Measurements from ENCODE around the gene OR2G6.
"Not testable (repeated sequence)": the region's sequence is repeated elsewhere in the genome, so short reads cannot be mapped to it uniquely, and the experiment has no call there.

Gene OR2G6

DNA sequence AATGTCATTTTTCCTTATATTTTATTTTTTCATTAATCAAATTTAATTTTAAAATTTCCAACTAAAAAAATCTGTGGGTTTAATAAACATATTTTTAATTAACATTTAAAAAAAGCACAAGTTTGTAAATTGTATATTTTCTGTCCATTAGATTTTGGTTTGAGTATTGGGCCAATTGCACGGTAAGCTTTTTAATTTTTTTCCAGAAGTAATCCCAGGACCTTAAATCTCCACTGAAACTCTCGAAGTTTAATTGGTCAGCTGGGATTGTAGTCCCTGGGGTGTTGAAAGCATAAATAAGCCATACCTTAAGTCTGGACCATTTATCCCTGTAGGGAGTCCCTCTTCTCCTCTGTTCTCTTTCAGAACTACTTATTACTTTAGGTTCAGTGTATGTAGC lies at the start of gene OR2G6:
Gene OR2G6, plus strand, starts transcription at position 301 of the 400 bp plus-strand sequence. CDS start 13,574 bp downstream, outside the sequence.
- DNase-seq = not testable (repeated sequence)

DNA sequence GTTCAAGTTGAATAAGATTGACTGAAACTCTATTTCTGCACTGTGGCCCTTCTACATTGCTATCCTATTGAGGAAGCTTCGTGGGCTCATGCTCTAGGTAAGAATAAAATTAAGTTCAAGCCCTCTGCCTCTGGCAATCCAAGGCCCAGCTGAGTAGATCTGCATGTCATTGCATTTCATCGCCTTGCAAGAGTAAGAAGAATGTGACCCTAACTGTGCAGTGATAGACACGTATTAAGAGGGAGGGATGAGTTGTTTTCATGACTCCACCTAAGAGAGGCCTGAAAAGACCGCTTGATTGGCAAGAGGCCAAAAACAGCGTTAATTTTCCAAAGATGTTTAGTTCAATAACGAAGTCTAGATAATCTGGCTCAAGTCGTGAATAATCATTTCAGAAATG lies 48.8 kb upstream of the OR2G6 start:
- not testable (repeated sequence) for DNase-seq

DNA sequence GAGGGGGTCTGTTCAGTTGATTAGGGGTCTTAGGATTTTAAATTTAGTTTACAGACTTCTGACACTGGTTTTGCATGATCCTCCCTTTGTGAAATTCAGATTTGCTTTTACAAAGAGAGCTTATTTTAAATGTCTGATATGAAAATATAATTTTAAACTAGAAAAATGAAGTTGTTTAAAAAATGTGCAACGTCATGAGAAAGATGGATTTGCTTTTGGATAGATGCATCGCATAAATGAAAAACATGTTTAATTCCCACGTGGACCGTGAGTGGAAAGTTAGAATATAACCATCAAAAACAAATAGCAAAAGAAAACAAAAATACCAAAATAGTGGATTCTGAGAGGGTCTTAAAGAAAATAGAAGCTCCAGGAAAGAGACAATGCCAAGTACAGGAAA lies 36.7 kb upstream of the OR2G6 start:
- DNase-seq = no peak

DNA sequence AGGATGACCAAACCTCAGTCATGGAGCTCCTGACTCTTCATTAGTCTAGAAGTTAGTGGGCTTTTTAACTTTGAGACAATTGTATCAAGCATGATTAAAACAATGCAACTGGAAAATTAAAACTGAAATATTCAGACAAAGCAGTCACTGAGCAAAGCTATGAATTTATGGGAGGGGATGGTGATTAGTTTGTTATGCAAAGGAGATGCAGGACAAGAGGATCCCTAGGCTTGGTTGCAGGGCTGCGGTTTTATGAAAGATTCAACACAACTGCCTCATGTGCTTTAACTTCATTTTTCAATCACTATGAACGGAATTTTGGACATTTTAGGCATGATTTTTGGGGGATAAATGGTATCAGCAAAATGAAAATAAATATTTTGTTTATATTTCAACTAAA lies 35.8 kb upstream of the OR2G6 start:
- not testable (repeated sequence) for DNase-seq

DNA sequence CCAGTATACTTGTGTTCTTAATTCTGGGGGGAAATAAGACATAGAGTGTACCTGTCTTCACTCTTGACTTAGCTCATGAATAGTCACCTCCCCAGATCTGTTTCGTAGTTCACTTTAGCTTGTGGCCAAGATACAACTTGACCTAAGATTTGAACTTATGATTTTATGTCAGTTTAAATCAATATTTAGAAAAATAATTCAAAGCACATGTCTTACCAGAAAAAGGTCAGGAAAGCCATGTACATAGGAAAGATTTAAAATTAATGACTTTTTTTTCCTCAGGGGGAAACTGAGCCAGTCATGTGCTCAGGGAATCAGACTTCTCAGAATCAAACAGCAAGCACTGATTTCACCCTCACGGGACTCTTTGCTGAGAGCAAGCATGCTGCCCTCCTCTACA lies 34.8 kb upstream of the OR2G6 start, which contains the start of gene OR2T3:
Gene OR2T3, plus strand, starts transcription at position 301 of the 400 bp plus-strand sequence. Its CDS starts 0 bp downstream, at position 301.
- DNase-seq = not testable (repeated sequence)

DNA sequence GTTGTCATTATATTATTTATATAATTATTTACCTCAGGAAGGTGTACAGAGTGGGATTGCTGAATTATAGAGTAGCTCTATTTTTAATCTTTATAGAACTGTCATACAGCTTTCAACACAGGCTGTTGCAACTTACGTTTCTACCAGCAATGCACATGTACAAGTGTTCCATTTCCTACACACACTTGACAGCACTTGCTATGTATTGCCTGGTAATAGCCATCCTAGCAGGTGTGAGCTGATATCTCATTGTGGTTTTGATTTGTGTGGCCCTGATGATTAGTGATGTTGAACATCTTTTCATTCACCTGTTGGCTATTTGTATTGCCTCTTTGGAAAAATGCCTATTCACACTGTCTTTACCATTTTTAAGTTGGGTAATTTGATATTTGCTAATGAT lies 32.2 kb upstream of the OR2G6 start:
- not testable (repeated sequence) for DNase-seq

DNA sequence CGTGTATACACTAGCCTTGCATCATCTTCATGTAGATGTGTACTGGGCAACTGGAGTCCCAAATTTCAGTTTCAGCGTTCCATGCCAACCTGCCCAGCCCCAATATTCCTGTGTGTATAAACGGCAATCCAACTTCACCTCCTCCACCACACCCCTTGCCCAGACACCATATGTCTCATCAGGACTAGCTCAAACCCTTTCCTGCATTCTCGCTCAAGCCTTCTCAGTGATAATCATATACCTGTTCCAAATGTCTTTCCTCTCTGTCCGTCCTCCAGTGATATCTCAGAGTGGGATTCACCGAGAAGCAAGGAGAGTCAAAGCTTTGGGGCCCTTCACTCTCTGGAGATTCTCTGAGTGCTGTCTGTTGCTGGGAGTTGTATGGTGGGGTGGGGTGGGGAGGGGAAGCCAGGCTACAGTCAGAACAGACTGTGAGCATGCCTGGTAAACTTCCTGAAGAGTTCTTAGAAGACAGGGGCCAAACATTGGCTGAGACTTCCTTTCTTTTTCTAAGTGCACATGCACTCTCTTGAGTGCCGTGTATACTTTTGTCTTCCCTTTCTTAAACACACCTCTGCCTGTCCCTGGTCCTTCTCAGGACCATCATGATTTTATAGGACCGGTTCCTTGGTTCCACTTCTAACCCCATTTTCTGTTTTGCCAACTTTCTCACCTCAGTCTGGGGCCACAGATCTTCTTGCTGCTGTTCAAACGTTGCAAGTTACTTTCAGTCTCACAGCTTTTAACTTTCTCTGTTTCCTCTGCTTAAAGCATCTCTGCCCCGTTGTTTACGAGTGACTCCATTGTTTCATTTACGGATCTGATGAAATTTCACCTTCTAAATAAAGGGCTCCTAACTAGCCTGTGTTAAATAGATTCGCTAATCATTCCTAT lies 25.9 kb upstream of the OR2G6 start:
- peak in 1 of 2 donors; percentile 26 for DNase-seq

DNA sequence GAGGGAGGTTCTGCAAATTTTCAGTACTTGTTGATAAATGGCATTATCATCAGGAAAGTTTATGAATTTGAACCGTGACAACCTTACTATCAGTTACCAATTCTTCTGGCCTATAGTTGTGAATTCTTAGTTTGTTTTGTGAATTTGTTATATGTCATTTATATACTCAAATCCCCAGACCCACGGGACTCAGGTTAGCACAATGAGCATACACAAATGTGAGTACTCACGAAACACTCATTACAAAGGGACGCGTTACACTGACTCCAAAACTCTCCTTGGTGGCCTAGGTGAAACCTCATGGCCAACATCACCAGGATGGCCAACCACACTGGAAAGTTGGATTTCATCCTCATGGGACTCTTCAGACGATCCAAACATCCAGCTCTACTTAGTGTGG lies 19.6 kb upstream of the OR2G6 start, which contains the start of gene OR2T5:
Gene OR2T5, plus strand, starts transcription at position 301 of the 400 bp plus-strand sequence. Its CDS starts 0 bp downstream, at position 301.
- DNase-seq = not testable (repeated sequence)

DNA sequence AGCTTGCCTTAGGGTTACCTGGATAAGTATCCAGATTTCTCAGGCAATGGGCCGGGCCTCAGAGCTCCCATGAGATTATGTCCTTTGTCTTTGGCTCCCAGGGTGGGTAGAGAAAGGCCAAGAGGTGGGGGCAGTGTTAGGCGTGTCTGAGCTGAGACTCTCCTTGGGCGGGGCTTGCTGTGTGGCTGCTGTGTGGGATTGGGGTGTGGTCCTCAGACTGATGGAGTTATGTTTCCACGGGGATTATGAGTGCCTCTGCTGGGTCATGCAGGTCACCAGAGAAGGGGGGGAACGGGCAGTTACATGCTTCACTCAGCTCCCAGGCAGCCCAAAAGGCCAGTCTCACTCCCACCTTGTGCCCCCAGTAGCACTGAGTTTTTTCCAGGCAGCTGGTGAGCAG lies 11.2 kb upstream of the OR2G6 start:
- DNase-seq = not testable (repeated sequence)

DNA sequence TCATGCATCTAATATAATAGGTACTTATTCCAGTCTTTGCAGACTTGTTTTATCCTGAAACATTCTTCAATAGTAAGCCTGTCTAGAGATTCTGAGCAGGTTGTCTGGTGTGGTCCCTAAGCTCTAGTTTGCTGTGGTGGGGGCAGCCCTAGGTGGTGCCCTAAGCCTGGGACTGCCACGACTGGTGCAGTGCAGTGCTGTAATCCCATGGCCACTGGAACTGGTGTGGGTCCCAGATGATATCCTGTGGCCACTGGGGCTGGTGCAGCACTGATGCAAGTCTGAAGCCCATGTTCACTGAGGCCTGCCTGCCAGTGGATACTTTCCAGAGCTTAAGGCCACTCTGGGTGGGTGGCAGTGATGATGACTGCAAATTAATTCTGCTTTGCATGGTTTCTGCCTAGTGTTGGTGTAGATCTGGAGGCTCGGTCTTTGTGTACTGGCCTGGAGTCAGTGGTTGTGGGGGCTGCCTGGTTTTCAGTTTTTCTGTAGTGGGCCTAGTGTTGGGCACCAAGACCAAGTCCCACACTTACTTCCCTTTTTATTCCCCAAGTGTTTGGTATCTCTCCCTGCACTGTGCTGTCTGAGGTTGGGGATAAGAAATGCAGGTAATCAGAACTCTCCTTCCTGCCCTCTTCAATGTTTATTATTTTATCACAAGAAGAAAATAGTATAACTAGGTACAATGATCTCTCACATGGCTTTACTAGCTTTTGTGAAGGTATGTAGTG lies 7.4 kb upstream of the OR2G6 start:
- not testable (repeated sequence) for DNase-seq

DNA sequence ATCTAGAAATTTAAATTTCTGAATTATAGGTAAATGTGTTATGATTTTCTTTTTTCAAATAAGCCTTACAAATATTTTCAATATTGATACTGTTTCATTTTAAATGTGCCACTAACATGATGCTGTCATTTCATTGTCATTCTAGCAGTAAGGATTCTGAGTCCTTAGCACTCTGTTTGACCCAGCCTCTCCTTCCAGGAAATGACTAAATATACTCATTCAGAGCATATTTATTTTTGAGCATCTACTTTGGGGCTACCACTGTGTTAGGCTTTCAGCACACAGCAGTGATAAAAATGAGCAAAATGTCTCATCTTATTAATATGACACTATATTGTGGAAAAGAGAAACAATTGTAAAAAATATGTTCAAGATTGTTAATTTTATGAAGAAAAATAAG lies 2.3 kb downstream of the OR2G6 start:
- DNase-seq = not testable (repeated sequence)

DNA sequence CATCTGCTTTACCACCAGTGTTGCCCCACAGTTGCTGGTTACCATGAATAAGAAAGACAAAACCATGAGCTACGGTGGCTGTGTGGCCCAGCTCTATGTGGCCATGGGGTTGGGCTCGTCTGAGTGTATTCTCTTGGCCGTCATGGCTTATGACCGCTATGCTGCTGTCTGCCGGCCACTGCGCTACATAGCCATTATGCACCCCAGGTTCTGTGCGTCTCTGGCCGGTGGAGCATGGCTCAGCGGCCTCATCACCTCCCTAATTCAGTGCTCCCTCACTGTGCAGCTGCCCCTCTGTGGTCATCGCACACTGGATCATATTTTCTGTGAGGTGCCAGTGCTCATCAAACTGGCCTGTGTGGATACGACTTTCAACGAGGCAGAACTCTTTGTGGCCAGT lies 14.0 kb downstream of the OR2G6 start:
- no peak for DNase-seq

DNA sequence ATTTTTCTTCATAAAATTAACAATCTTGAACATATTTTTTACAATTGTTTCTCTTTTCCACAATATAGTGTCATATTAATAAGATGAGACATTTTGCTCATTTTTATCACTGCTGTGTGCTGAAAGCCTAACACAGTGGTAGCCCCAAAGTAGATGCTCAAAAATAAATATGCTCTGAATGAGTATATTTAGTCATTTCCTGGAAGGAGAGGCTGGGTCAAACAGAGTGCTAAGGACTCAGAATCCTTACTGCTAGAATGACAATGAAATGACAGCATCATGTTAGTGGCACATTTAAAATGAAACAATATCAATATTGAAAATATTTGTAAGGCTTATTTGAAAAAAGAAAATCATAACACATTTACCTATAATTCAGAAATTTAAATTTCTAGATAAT lies 29.6 kb downstream of the OR2G6 start:
- not testable (repeated sequence) for DNase-seq

DNA sequence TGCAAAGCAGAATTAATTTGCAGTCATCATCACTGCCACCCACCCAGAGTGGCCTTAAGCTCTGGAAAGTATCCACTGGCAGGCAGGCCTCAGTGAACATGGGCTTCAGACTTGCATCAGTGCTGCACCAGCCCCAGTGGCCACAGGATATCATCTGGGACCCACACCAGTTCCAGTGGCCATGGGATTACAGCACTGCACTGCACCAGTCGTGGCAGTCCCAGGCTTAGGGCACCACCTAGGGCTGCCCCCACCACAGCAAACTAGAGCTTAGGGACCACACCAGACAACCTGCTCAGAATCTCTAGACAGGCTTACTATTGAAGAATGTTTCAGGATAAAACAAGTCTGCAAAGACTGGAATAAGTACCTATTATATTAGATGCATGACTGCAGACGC lies 39.5 kb downstream of the OR2G6 start:
- DNase-seq = not testable (repeated sequence)

DNA sequence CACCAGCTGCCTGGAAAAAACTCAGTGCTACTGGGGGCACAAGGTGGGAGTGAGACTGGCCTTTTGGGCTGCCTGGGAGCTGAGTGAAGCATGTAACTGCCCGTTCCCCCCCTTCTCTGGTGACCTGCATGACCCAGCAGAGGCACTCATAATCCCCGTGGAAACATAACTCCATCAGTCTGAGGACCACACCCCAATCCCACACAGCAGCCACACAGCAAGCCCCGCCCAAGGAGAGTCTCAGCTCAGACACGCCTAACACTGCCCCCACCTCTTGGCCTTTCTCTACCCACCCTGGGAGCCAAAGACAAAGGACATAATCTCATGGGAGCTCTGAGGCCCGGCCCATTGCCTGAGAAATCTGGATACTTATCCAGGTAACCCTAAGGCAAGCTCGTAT lies 43.2 kb downstream of the OR2G6 start:
- not testable (repeated sequence) for DNase-seq

DNA sequence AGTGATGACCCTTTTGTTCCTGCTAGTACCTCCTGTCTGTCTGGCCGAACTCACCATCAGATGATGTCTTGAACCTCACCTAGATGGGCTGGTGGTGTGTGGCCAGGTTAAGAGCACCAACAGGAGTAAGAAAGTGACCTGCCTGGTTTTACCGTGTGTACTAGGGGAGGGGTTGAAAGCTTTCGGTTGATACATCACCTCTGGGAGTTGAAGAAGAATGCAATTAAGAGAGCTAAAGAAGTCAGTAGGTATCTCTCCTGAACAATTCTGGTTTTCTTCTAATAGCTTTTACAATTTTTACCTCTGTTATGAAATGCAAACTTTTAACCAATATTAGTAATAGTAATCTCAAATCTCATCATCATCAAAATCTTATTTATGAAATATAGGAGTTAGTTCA lies 54.8 kb downstream of the OR2G6 start, which contains the start of gene OR2T29:
Gene OR2T29, minus strand, starts transcription at position 101 of the 400 bp plus-strand sequence. CDS start 3,281 bp downstream, outside the sequence.
- not testable (repeated sequence) for DNase-seq

DNA sequence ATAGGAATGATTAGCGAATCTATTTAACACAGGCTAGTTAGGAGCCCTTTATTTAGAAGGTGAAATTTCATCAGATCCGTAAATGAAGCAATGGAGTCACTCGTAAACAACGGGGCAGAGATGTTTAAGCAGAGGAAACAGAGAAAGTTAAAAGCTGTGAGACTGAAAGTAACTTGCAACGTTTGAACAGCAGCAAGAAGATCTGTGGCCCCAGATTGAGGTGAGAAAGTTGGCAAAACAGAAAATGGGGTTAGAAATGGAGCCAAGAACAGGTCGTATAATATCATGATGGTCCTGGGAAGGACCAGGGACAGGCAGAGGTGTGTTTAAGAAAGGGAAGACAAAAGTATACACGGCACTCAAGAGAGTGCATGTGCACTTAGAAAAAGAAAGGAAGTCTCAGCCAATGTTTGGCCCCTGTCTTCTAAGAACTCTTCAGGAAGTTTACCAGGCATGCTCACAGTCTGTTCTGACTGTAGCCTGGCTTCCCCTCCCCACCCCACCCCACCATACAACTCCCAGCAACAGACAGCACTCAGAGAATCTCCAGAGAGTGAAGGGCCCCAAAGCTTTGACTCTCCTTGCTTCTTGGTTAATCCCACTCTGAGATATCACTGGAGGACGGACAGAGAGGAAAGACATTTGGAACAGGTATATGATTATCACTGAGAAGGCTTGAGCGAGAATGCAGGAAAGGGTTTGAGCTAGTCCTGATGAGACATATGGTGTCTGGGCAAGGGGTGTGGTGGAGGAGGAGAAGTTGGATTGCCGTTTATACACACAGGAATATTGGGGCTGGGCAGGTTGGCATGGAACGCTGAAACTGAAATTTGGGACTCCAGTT lies 57.9 kb downstream of the OR2G6 start:
- peak in 1 of 2 donors; percentile 17 for DNase-seq

DNA sequence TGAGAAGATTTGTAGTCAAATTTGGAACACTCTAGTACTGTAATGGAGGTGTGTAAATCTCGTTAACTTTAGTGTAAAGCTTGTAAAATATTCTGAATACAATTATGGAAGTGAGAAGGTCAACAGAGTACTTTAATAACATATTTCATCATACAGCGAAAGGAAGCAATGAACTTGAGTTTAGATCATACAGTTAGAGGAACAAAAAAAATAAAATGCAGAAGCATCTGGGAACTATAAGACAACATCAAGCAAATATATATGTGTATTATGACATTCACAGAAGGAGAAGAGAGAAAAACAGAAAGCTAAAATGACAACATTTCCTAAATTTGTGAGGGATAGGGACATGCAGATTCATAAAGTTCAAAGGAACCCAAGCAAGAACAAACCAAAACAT lies 61.2 kb downstream of the OR2G6 start:
- DNase-seq = not testable (repeated sequence)

DNA sequence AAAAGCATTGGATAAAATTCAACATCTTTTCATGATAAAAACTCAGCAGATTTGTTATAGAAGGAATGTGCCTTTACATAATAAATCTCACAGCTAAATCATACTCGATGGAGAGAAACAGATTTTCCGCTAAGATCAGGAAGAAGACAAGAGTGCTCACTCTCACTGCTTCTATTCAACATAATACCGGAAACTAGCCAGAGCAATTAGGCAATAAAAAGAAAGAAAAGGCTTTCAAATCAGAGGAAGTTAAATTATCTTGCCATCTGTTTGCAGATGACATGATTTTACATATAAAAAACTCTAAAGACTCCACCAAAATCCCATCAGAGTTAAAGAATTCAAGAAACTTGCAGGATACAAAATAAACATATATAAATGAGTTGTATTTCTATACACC lies 62.9 kb downstream of the OR2G6 start:
- DNase-seq = not testable (repeated sequence)

DNA sequence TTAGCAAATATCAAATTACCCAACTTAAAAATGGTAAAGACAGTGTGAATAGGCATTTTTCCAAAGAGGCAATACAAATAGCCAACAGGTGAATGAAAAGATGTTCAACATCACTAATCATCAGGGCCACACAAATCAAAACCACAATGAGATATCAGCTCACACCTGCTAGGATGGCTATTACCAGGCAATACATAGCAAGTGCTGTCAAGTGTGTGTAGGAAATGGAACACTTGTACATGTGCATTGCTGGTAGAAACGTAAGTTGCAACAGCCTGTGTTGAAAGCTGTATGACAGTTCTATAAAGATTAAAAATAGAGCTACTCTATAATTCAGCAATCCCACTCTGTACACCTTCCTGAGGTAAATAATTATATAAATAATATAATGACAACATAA lies 64.2 kb downstream of the OR2G6 start:
- DNase-seq = not testable (repeated sequence)

DNA sequence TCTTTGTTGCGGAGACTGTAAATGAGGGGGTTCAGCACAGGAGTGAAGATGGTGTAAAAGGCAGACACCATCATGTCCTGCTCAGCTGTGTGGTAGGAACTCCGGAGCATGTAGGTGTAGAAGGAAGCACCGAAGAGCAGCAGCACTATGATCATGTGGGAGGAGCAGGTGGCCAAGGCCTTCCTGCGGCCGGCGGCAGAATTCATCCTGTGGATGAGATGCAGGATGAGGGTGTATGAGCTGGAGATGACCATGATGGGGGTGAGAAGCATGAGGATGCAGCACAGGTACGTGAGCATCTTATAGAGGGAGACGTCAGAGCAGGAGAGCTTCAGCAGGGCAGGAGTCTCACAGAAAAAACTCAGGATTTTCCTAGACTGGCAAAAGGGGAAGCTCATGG lies 66.0 kb downstream of the OR2G6 start:
- not testable (repeated sequence) for DNase-seq

DNA sequence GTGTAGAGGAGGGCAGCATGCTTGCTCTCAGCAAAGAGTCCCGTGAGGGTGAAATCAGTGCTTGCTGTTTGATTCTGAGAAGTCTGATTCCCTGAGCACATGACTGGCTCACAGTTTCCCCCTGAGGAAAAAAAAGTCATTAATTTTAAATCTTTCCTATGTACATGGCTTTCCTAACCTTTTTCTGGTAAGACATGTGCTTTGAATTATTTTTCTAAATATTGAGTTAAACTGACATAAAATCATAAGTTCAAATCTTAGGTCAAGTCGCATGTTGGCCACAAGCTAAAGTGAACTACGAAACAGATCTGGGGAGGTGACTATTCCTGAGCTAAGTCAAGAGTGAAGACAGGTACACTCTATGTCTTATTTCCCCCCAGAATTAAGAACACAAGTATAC lies 66.8 kb downstream of the OR2G6 start, which contains the start of gene OR2T34:
Gene OR2T34, minus strand, starts transcription at position 101 of the 400 bp plus-strand sequence. Its CDS starts 0 bp downstream, at position 101.
- DNase-seq = not testable (repeated sequence)

All from CD4-positive, alpha-beta T cell treated with Interleukin-1 beta for 1 hour (primary cell).